Activated T-cell treated with anti-CD3 and anti-CD28 coated beads for 4 hours (primary cell): ENCODE data around the gene BBX.

Experiments used
- DNase-seq: peaks from one replicate; pipeline ENCODE4 v3.0.0-alpha.2; 2020

Gene BBX

DNA sequence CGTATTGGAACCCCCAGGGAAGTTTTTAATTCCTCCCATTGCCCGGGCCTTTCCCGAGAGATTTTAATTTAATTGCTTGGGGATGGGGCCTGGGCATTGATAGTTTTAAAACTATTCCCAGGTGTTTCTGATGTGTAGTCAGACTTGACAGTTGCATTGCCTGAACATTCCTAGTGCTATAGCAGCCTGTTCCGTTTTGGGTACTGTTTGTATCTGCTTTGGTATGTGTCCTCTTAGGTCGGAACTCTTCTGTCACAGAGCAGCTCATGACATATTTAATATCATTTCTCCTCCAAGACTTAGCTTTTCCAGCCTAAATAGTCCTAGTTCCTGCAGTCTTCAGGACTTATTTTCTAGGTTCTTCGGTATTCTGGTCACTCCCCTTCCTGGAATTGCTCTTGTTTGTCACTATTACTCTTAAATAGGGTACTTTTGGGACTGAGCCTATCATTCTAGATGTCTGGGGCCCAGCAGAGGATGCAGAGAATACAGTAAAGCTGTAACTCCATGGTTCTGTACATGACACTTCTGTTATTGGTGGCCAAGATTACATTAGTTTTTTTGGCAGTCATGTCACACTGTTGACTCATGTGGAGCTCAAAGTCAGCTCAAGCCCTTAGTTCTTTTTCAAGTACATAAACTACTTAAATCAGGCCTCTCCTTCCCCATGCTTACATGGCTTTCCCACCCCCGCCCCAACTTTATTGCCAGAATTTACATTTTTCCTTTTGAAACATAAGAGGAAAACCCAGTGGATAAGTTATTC is 81.5 kb downstream of the BBX start:
- no peak for DNase-seq

DNA sequence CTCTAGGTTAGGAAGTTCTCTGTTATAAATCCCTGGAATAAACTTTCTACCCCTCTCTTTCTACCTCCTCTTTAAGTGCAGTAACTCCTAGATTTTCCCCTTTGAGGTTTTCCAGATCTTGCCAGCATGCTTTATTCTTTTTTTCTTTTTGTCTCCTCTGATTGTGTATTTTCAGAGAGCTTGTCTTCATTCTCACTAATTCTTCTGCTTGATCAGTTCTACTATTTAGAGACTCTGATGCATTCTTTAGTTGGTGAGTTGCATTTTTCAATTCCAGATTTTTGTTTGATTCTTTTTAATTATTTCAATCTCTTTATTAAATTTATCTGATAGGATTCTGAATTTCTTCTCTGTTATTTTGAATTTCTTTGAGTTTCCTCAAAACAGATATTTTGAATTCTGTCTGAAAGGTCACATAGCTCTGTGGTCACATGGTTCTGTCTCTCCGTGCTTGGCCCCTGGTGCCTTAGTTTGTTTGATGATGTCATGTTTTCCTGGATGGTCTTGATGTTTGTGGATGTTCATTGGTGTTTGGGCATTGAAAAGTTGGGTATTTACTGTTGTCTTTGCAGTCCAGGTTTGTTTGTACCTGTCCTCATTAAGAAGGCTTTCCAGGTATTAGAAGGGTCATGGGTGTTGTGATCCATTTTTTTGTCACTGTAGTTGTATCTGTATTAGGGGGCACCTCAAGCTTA is 89.2 kb downstream of the BBX start:
- DNase-seq, result no peak

DNA sequence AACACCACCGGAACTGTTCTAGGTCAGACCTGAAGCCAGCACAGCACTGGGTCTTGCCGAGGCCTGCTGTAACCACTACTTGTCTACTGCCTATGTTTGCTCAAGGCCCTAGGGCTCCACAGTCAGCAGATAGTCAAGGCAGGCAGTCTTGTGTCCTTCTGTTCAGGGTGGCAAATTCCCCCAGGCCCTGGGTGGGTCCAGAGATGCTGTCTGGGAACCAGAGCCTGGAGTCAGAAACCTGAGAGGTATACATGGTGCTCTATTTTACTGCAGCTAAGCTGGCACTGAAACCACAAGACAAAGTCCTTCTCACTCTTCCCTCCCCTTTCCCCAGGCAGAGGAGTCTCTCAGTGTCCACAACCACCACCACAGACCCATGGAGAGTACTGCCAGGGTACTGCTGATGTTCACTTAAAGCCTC is 89.9 kb downstream of the BBX start:
- DNase-seq, result no peak

DNA sequence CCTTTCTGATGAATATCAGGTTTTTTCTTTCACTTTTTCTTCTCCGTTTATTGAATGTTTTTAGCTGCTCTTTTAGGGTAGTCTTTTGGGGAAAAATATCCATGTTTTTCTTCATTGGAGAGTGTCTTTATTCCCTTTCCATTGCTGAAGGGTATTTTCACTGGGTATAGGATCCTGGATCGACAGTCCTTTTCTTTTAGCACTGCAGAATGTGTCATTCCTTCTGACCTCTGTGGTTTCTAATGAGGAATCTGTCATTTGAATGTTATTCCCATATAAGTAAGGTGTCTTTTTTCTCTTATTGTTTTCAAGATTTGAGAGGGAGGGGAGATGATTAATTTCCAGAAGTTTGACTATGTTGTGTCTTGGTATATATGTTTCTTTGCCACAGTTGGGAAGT is 96.8 kb downstream of the BBX start:
- no peak for DNase-seq

DNA sequence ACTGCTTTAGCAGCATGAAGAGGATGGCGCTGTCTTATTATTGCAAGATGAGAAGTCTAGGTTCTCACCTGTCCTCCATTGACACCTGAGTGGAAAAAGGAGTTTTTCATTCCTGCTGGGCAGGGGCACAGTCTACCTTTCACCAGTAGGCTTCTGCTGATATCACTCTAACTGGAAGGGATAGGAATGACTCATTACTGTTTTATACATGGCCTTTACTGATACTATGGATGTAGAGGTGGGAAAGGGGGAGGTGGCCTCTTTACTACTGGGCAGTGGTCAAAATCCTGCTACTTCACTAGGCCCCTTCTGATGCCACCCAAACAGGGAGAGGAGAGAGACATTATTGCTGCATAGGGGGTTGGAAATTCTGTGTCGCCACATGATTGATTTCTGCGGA is 97.8 kb downstream of the BBX start:
- no peak for DNase-seq

DNA sequence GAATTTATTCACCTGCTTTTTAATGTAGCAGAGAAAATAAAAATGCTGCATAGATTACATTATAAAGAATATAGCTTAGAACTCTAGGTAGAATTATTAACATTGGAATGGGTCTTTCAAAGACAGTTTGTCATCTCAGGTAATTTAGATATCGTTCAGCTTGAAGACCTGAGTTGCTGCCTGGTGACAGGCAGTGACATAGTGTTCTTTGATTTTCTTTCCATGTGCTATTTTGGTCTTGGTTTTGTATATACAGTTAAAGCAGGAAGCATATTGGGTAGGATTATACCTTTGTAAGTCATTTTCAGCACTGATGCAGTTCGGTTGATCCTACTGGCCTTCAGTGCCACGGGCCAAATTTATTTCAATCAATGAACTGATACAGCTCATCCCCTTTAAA is 98.7 kb downstream of the BBX start:
- no peak for DNase-seq

DNA sequence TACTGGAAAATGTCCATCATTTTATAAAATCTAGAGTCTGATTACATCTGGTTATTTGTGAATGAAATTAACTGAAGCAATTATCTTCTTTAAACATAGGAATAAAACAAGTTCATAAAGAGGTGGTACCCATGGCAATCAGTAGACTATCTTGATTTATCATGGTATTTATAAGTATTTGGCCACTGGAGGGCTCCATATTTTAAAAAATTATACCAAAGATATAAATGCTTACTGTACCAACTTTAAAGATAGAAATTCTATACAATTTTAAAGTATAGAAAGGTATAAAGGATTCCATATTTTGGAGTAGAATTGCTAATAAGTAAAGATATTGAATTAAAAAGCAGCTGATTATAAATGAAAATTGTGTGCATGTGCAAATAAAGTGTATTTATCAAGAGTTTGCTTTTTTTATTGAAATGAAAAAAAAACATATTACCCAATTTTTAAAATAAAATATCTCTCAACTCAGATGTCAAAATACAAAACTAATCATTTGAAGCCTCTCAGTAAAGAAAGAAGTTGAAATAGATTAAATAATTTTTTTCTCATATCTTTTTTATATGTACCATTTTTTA is 105.3 kb downstream of the BBX start:
- no peak for DNase-seq

DNA sequence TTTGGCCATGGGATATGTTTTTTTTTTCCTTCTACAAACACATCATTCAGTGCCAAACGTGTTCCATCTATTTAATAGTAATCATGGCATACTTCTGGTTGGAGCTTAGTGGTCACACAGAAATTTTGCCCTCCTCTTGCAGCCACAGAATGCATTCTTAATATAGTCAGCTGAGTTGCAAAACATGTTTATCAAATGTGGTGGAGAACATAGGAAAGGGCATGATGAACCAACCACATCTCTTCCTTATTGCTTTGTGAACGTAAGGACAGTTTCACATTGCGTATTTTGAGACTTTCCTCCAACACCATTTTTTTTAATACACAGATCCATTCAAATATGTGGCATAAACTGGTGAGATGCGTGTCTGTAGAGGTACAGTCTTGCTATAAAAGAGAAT is 106.8 kb downstream of the BBX start:
- DNase-seq, result no peak

DNA sequence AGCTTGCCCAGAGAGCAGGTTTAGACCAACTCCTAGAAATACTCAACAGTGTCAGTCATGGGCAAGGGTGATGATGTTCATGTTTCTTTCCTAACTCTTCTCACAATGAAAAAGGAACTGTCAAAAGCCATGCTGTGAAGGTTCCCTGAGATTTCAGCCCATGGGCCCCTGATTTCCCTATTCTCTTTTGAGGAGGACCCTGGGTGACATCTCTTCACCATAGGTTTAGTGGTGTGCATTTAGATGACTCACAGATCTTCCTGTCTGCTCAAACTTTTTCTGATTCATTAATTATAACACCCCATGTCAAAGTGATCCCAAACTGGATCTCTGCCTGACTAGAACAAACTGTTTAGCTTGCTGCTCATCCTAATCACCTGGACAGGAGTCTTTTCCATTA is 108.0 kb downstream of the BBX start:
- no peak for DNase-seq

DNA sequence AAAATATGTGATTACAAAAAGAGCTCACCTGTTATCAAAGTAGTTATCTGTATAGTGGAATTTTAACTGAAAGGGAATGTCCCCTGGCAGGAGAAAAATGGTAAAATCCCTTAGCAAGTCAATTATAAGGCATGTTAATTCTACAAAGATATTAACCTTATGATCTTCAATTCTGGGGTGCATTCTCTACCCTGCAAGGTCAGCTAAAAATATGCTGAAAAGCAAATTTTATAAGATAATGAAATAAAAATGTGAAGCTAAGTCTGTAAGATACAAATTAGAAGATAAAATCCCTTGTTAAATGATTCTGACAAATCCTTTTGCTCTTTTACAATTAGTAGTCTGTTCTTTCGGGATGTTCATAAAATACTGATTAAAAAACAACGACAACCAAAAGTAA is 109.8 kb downstream of the BBX start:
- no peak for DNase-seq

DNA sequence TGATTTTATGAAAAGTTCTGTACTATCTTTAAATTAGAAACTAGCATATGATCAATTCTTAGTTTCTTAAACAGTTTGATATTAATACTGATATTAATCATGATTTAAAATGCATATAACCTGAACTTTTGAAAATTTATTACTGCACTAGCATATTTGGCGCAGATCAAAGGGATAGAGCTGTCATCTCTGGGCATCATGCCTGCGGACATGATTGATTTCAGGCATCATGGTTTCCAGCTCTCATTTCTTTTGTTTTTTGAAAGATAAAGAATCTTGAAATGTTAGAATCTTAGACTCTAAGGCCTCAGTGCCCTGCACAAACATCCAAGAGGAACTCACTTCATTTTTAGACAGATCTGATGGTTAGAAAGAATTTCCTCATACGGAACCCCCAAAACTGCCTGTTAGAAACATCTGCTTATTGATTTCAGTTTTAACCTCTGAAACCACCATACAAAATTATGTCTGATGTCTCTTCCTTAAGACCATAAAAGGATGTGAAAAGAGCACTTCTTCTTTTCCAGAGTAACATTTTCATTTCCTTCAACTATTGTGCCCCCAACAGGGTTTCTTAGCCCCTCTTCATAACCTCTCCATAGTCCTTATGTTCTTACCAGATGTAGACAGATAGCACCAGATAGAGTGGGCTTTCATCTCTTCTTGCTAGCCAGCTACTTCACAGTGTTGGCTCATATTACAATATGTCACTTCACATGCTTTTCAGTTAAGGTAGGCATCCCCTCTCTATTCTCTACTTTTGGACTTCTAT is 110.8 kb downstream of the BBX start:
- DNase-seq, result no peak

DNA sequence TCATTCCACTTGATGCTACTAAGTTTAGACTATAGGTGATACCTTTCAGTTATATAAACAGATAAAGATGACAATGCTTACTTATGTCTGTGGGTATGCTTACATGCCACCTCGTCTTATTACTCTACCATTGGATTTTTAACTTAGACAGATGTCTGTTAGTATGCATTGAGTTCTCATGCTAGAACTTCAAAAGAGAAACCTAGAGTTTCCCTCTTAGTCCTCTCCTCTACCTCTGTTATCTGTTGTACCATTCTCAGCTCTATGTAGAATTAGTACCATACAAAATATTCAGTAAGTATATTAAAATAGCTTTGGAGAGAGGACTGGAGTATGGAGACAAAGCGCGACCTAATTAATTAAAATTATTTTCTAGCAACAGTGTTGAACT is 111.3 kb downstream of the BBX start:
- no peak for DNase-seq

DNA sequence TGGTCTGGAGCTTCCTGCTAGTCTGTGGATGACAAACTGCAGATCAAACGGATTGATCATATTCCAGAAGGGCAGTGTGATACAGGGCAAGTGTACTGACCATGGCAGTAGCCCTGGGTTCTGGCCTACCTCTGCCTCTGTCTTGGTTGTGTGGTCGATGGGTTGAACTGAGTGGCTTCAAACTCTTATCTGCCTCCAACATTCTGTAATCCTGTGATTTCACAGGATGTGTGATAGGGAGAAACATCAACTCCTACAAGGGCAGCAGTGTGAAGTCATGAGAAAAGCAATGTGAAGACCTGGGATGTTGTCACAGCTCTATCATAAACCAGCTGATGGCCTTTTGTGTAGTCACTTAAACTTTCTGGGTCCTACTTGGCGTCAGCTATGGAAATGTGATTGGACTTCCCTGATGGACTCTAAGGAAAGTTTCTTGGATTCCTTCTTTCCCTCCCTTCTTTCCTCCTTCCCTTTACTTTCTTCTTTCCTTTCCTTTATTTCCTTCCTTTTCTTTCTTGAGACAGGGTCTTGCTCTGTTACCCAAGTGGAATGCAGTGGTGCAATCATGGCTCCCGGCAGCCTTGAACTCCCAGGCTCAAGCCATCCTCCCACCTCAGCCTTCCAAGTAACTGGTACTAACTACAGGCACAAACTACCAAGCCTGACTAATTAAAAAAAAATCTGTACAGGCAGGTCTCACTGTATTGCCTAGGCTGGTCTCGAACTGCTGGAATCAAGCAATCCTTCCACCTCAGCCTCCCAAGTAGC is 114.8 kb downstream of the BBX start:
- no peak for DNase-seq

DNA sequence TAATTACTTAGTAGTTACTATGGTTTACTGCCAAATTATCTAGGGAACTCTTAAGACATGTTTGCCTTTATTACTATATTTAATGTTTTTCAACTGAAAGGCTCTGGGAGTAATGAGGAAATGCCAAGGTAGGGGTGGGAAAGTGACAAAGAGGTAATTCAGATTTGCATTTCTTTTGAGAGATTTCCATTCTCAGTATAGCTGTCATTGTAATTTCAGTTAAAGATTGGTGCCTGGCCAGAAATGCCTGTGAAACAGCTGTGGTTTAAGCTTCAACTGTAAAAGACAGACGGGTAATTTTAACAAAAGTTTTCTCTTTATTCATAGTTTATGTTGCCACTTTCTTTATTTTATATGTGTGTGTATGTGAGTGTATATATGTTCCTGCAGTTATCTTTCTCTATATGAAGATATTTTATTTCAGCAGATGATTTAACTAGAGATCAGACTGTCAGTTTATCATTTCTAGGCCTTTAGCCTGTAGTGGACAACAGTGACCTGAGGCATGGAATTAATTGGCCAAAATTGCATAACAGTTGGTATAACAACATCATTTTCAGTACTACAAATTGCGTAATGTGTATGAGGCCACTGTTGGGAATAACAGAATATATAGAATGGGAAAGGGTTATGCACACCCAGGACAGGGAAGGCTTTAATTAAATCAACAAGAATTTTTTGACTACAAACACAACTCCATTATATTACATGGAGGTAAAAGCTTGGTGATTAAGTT is 119.0 kb downstream of the BBX start:
- no peak for DNase-seq

DNA sequence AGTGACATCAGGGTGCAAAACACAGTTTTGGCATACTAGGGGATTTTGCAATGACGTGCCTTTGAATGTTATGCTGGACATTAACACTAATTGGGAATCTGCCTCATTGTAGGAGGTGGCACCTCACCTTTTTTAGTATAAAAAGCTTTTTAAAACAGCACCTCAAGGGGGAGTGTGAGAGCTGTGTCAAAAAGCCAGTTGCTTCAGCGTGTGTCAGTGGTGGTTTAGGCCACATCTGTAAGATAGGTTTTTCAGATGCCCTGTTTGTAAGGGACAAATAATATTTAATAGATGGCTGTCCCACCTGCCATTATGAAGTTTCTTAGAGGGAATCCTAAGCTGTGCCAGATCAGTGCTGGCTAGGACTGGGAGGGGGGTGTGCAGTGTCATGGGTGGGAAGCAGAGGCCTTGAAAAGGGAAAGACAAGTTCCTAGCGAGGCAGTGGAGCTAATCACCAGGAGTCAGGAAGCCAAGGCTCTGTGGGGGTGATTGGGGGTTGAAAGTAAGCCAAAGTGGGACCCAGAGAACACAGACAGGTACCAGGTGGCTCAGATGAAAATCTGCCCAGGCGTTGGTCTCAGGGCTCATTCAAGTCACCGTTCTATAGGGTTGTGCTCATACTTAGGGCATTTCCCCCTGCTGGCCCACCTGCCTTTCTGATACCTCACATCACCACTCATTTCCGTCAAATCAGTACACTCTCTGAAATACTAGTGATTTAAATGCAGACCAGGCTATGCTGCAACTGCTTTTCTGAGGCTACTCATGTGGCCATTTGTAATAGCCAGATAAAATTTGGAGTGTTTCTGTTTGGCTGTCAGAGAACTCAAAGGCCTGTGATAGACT is 120.5 kb downstream of the BBX start:
- no peak for DNase-seq

DNA sequence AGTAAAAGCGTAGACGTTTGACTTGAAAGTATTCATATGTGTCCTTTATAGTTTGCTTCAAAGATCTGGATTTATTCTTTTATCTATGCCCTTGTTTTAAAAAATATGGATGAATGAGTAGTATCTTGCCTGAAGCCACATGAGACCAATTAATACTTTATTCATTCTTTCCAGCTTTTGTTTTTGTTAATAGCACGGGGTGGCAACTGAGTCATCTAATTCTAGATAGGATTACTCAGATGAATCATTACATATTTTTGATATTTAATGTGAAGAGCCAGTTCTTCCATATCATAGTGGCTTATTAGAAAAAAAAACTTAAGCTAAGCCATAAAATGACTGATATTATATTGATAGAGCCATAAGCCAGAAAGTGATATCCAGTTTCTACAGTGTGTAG is 121.9 kb downstream of the BBX start:
- DNase-seq, result no peak

DNA sequence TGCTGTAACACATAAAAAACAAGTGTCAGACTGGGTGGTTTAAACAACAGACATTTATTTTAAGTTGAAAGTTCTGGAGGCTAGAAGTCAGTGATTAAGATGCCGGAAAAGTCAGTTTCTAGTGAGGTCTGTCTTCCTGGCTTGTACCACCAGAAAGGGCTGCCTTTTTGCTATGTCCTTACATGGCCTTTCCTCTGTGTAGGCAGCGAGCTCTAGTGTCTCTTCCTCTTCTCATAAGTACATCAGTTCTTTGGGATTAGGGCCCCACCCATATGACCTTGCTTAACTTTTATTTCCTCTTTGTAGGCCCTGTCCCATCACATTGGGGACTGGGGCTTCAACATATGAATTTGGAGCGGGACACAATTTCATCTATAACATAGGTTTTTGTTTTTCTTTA is 128.0 kb downstream of the BBX start:
- DNase-seq, result no peak

DNA sequence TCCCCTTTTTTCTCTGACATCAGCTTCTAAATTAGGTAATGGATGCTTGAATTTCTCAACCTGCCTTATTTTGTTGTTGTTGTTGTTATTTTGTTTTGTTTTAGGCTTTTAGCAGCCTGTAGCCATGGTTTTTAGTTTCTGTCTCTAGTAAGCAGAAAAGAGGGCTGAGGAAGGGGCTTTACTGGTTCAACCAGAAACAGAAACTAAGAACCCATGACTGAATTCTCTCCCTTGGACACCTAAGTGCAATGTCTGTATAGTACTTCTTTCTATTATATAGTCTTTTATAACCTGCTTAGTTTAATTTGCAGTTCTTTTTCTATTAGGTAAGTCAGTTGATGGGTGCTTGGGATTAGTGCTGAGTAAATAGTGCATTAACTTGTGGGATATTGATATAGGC is 129.0 kb downstream of the BBX start:
- DNase-seq, result no peak

DNA sequence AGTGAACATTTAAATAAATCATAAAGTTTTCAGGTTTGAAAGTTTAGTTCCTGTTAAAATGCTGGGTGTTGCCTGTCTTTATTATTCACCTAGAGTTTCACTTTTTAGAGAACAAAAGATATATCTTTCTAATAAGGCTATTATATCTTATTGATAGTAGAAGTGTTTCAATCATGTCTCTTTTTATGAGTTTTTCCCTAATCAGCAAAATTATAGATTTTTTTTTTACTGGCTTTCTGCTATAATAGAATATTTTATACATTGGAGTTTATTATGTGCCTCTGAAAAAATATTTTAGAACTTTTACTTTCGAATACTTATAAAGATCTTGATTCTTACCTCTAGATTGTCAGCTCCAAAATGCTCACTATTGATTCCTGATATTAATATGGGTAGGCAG is 131.5 kb downstream of the BBX start:
- DNase-seq, result no peak

DNA sequence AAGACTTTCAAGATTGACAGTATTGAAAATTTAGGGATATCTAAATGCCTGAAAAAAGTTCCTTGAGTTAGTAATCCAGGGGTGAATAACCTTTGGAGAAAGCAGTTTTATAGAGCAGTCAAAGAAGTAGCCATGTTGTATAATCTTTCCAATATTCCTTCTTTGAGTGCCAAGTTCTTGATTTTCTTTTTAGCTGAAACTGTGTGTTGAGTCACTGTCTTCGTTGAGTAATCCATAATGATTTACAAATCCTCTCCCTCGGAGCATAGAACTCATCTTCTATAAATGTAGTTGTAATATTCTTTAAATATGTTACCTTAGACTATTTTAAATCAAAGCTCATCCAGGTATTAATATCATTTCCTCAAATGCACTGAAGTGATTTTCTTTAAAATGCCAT is 135.2 kb downstream of the BBX start:
- DNase-seq, result no peak

DNA sequence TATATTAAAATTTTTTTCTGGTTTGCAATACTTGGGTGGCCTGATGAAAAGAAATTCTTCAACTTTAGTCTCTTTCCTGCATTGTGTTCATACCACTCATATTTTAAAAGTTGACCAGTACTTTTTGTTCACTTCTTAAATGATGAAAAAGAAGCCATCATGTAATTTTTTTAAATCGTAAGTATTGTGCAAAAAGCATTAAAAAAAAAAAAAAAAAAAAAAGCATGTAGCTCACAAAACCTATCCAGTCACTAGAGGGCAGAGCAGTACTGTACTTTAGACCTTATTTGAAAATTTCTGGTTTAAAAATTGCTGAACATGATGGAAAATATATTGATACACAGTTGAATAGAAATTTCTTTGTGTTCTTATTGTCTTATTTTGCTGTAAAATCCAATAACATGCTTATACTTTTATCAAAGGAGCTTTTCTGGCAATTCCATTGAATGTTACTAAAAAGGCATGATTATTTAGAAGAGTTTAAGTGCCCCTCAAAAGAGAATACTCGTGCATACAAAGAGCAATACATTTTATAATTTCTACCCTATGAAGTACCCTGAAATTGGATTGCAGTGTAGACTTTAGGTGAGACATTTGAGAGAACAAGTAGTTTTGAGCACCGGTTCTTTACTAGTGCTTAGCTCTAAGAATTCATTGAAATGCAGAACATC is 137.7 kb downstream of the BBX start:
- DNase-seq, result no peak
